A673 (cell line): Measurements from ENCODE around the gene NTSR2. TPM values are rescaled to one million over a fixed set of nuclear protein-coding genes. Genes with fewer than 3 reads are reported as not detected.
A peak's percentile ranks its signal among the peaks of the same experiment; 100 is the strongest.

Experiments used
- Bru-seq: library from RNA; stranded (reverse); fragments of 400-500 nt; gene quantifications from one replicate; lab custom pipeline; 2021; lab: Mats Ljungman, UMichigan
- BruChase-seq, 2 experiments: library from RNA; stranded (reverse); fragments of 400-500 nt; gene quantifications; one replicate each; lab custom pipeline; 2021; lab: Mats Ljungman, UMichigan
- BruUV-seq: library from RNA; stranded (reverse); fragments of 400-500 nt; replicated peaks from 2 replicates; lab custom pipeline; 2021; lab: Mats Ljungman, UMichigan
- CTCF ChIA-PET: fragments of 300-600 bp; sonication (Branson Sonifier 250); formaldehyde crosslinking; loops from one replicate; lab custom pipeline; 2022; ENCODE audit warnings: antibody characterized with exemption; lab: Charles Lee
- POLR2A ChIA-PET: fragments of 300-600 bp; sonication (Branson Sonifier 250); formaldehyde crosslinking; loops from one replicate; lab custom pipeline; 2022; ENCODE audit warnings: antibody characterized with exemption; ENCODE audit not compliant: low non-redundant PET; lab: Charles Lee
- DNase-seq: peaks from one replicate; pipeline ENCODE4 v3.0.0-alpha.2; 2015; ENCODE audit warnings: low spot score
- H3K27ac ChIP-seq: fragments of 200-600 bp; sonication (generic); 2 replicates; pipeline ENCODE4 v1.5.1; 2016; ENCODE audit warnings: mixed run types, low read depth, mild to moderate bottlenecking, mixed read lengths, antibody characterized with exemption, low read length; ENCODE audit not compliant: poor library complexity, severe bottlenecking
- H3K27me3 ChIP-seq: fragments of 200-600 bp; sonication (generic); replicated peaks from 2 replicates; pipeline ENCODE4 v1.6.1; 2017; ENCODE audit warnings: mixed run types, low read depth, mild to moderate bottlenecking, mixed read lengths, antibody characterized with exemption, low read length; ENCODE audit not compliant: insufficient read depth, poor library complexity
- H3K36me3 ChIP-seq: fragments of 200-600 bp; sonication (generic); 2 replicates; pipeline ENCODE4 v1.6.1; 2016; ENCODE audit warnings: mixed run types, mild to moderate bottlenecking, mixed read lengths, antibody characterized with exemption, low read length; ENCODE audit not compliant: insufficient read depth, poor library complexity, severe bottlenecking
- H3K4me1 ChIP-seq: fragments of 200-600 bp; sonication (generic); 2 replicates; pipeline ENCODE4 v1.6.1; 2017; ENCODE audit warnings: mixed run types, mild to moderate bottlenecking, mixed read lengths, antibody characterized with exemption, low read length; ENCODE audit not compliant: insufficient read depth, poor library complexity, severe bottlenecking
- H3K4me3 ChIP-seq: fragments of 200-600 bp; sonication (generic); 2 replicates; pipeline ENCODE4 v1.5.1; 2016; ENCODE audit warnings: low read depth, mixed run types, mild to moderate bottlenecking, mixed read lengths, low read length; ENCODE audit not compliant: poor library complexity, severe bottlenecking
- H3K9me3 ChIP-seq: fragments of 200-600 bp; sonication (generic); 2 replicates; pipeline ENCODE4 v1.6.1; 2016; ENCODE audit warnings: mixed run types, low read depth, mild to moderate bottlenecking, mixed read lengths, antibody characterized with exemption, low read length; ENCODE audit not compliant: poor library complexity, severe bottlenecking
- CTCF ChIP-seq: fragments of 300-800, 200-600 bp; sonication (generic); conservative IDR thresholded peaks from 2 replicates; pipeline ENCODE4 v1.5.1; 2017; ENCODE audit warnings: low read depth, mild to moderate bottlenecking, antibody characterized with exemption, low read length, moderate library complexity, mixed read lengths
- EZH2 ChIP-seq: fragments of 200-600 bp; sonication (generic); IDR thresholded peaks from 2 replicates; pipeline ENCODE4 v1.6.1; 2017; ENCODE audit warnings: borderline replicate concordance, low read depth, mild to moderate bottlenecking, mixed read lengths, antibody characterized with exemption, low read length; ENCODE audit not compliant: poor library complexity, severe bottlenecking
- intact Hi-C: fragments of 100-400 bp; cut with micrococcal nuclease; formaldehyde crosslinking; loops from one replicate; pipeline ENCODE4 v1.10.0; 2022; ENCODE audit not compliant: unreplicated experiment
- long read RNA-seq: library from polyadenylated mRNA; stranded (forward); transcript quantifications from one replicate; pipeline ENCODE4 v2.0.0, GENCODE V29; 2022
- total RNA-seq: library from RNA; stranded (reverse); gene quantifications from 2 replicates; pipeline ENCODE4 v1.2.3, GENCODE V29; 2021

The NTSR2 gene
- total RNA-seq (not detected in 2 replicates), Bru-seq, nascent RNA (not detected), BruChase-seq, experiment 1, labeled RNA remaining after a 2-hour chase (not detected), BruChase-seq, experiment 2, labeled RNA remaining after a 6-hour chase (not detected)
- long read RNA-seq = 0 reads

GRCh38 chr2:11669454-11670291, at the start of gene NTSR2:
NTSR2 (minus strand) TSS chr2:11670195; CDS start chr2:11670129, 66 bp downstream.
- Histone ChIP-seq H3K27me3 (peaks cover 30% of the 10 kb centered on the region), H3K9me3 (no peaks in the 10 kb centered on the region), H3K4me3 (no peak within 1 kb of the TSS), H3K27ac (no peak within 1 kb of the TSS), H3K36me3 (no peaks in the 10 kb centered on the region), H3K4me1 (no peaks in the 10 kb centered on the region)
- no peak for TF ChIP-seq CTCF
- no peak for TF ChIP-seq EZH2
- BruUV-seq = no TSS peak
- intact Hi-C loops = no loop called here
- POLR2A ChIA-PET = no interaction called here
- CTCF ChIA-PET = no interaction called here
- DNase-seq = peak; percentile 73

GRCh38 chr2:11719230-11719977, 49.4 kb upstream of the NTSR2 start:
- Histone ChIP-seq H3K27me3 (peaks cover 4% of the 10 kb centered on the region), H3K4me1 (no peaks in the 10 kb centered on the region), H3K9me3 (no peaks in the 10 kb centered on the region), H3K36me3 (no peaks in the 10 kb centered on the region), H3K4me3 (no peak overlapping the region), H3K27ac (no peak overlapping the region)
- ChIA-PET CTCF (no interaction called here), POLR2A (no interaction called here)
- TF ChIP-seq CTCF (no peak), EZH2 (no peak)
- intact Hi-C loops = no loop called here
- BruUV-seq = no TSS peak
- DNase-seq = no peak

- Histone ChIP-seq H3K4me3 (no peak overlapping the region), H3K4me1 (no peaks in the 10 kb centered on the region), H3K36me3 (no peaks in the 10 kb centered on the region), H3K27me3 (peaks cover 4% of the 10 kb centered on the region), H3K9me3 (no peaks in the 10 kb centered on the region), H3K27ac (no peak overlapping the region)
- intact Hi-C loops = no loop called here
- no TSS peak for BruUV-seq
- ChIA-PET POLR2A (no interaction called here), CTCF (no interaction called here)
- TF ChIP-seq EZH2 = no peak
- no peak for TF ChIP-seq CTCF
- no peak for DNase-seq
Measured at GRCh38 chr2:11718606-11719005, 48.6 kb upstream of the NTSR2 start.
